ENCODE data around the gene EFNA2.
A peak's percentile ranks its signal among the peaks of the same experiment; 100 is the strongest.

GRCh38 chr19:1258707-1259205, 26.9 kb upstream of the EFNA2 start:
- TF ChIP-seq POLR2A (IDR thresholded peaks at IDR 0.05) (no peak), CTCF (IDR thresholded peaks at IDR 0.05) (peak in 1 of 4 experiments; percentile 11)

Measured in uterus (tissue), 2 donors.